ENCODE data around the gene SPATC1L.
"Not testable (repeated sequence)": the region's sequence is repeated elsewhere in the genome, so short reads cannot be mapped to it uniquely, and the experiment has no call there.

The SPATC1L gene

GRCh38 chr21:46185716-46186115 is 1.5 kb upstream of the SPATC1L start:
- no peak for DNase-seq (ENCODE audit: low read depth)
- H3K4me3 ChIP-seq (ENCODE audit: low read depth, low read length): no peak overlapping the region
- in situ Hi-C loops (cut with HindIII; ENCODE audit: low sequenced_read_pairs): no loop called here
- TF ChIP-seq, protein P1, sequence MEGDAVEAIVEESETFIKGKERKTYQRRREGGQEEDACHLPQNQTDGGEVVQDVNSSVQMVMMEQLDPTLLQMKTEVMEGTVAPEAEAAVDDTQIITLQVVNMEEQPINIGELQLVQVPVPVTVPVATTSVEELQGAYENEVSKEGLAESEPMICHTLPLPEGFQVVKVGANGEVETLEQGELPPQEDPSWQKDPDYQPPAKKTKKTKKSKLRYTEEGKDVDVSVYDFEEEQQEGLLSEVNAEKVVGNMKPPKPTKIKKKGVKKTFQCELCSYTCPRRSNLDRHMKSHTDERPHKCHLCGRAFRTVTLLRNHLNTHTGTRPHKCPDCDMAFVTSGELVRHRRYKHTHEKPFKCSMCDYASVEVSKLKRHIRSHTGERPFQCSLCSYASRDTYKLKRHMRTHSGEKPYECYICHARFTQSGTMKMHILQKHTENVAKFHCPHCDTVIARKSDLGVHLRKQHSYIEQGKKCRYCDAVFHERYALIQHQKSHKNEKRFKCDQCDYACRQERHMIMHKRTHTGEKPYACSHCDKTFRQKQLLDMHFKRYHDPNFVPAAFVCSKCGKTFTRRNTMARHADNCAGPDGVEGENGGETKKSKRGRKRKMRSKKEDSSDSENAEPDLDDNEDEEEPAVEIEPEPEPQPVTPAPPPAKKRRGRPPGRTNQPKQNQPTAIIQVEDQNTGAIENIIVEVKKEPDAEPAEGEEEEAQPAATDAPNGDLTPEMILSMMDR (IDR thresholded peaks at IDR 0.05; ENCODE audit: low read depth, low read length, missing control alignments): no peak

GRCh38 chr21:46184625-46185555 is 631 bp upstream of the SPATC1L start:
- TF ChIP-seq, protein P1 (IDR thresholded peaks at IDR 0.05; ENCODE audit: low read depth, low read length, missing control alignments): no peak
- peak overlapping the region; percentile 84 for H3K4me3 ChIP-seq (ENCODE audit: low read depth, low read length)
- DNase-seq (ENCODE audit: low read depth): peak; percentile 87
- in situ Hi-C loops (cut with HindIII; ENCODE audit: low sequenced_read_pairs): no loop called here

GRCh38 chr21:46183337-46183909 is 836 bp downstream of the SPATC1L start:
- H3K4me3 ChIP-seq (ENCODE audit: low read depth, low read length): peak overlapping the region; percentile 84
- DNase-seq (ENCODE audit: low read depth); in situ Hi-C loops (cut with HindIII; ENCODE audit: low sequenced_read_pairs): not testable (repeated sequence)

DNA sequence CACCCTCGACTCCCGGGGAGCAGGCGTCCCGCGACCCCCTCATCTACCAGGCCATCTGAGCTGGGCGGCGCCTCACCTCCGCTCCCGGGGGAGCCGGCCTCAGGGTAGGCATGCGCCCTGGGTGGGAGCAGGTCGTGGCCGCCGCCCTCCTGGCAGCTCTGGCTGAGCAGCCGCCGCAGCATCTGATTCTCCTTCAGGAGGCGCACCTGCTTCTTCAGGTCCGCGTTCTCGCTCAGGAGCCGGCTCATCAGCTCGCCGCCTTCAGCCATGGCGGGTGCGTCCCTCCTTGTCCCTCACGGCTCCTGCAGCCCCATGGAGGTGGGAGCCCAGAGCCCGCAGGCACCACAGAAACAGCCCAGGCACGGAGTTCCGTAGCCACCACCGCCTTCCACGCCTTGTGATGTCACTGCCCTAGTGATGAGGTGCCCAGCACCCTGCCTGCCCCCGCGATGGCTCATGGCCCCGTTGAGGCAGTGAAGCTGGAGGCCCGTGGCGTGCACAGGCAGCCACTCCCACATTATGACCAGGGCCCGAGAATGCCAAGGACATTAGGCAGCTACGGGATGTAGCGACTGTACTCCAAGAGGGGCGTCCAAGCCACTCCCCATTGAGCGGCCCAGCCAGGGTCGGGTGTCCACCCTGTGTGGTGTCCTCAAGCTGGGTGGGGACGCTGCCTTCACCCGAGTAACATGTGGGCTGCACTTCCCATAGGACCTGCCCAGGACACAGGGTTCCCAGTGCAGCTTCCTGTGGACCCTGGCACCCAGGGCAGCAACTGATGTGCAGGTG is 1.5 kb downstream of the SPATC1L start:
- H3K4me3 ChIP-seq (ENCODE audit: low read depth, low read length): no peak overlapping the region
- in situ Hi-C loops (cut with HindIII; ENCODE audit: low sequenced_read_pairs): no loop called here
- TF ChIP-seq, protein P1 (IDR thresholded peaks at IDR 0.05; ENCODE audit: low read depth, low read length, missing control alignments): no peak
- DNase-seq (ENCODE audit: low read depth): no peak

DNA sequence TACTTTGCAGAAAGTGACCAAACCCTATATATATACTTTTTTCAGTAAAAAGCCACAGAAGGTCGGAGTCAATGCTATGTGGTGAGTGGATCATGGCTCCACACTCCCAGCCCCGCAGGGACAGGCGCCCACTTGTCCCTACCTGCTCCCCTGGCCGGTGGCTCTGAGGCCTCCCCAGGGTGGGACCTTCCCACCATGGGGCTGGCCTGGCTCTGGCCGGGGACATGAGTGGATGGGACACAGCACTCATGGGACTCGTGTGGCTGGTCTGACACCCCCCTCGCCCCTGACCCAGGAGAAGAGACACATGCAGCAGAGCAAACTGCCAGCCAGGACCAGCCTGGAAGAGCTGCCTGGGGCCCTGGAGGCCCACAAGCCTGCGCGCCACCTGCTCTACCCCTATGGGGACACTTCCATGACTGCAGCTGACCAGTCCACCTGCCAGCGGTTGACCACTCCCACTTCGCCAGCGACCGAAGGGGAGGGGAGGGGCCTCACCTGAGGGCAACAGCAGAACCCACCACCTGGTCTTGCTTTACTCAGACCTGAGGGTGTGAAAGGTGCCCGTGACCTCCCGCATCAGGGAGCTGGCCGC is 2.2 kb downstream of the SPATC1L start:
- TF ChIP-seq, protein P1 (IDR thresholded peaks at IDR 0.05; ENCODE audit: low read depth, low read length, missing control alignments): no peak

DNA sequence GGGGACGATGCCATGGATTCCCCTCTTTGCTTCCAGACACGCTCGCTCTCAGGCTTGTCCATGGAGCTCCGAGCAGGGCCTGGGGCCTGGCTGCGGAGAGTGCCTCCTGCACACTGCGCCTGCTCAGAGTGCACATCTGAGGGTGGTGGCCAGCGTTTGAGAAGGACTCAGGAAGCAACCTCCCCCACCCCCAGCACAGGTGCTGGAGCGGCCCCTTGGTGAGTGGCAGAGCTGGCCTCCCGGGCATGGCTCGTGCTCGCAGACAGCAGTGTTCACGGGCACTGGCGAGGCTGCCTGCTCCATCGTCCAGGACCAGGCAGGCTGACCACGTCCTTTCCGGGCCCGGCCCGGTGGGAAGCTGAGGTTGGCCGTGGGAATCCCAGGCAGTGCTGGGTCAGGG is 2.8 kb downstream of the SPATC1L start:
- H3K4me3 ChIP-seq (ENCODE audit: low read depth, low read length): no peak overlapping the region
- in situ Hi-C loops (cut with HindIII; ENCODE audit: low sequenced_read_pairs): no loop called here
- no peak for DNase-seq (ENCODE audit: low read depth)
- TF ChIP-seq, protein P1 (IDR thresholded peaks at IDR 0.05; ENCODE audit: low read depth, low read length, missing control alignments): no peak

More for the DNA sequence above, 2.2 kb downstream of the SPATC1L start:
- H3K4me3 ChIP-seq (ENCODE audit: low read depth, low read length): no peak overlapping the region
- in situ Hi-C loops (cut with HindIII; ENCODE audit: low sequenced_read_pairs): no loop called here
- no peak for DNase-seq (ENCODE audit: low read depth)

Data from astrocyte of the cerebellum (primary cell).